NCI-H128 (cell line): ENCODE measurements around the gene LRRIQ1.

Source experiments
- DNase-seq: peaks from one replicate; lab custom pipeline; 2025; ENCODE audit not compliant: unreplicated experiment; lab: John Stamatoyannopoulos, UW

Gene LRRIQ1

DNA sequence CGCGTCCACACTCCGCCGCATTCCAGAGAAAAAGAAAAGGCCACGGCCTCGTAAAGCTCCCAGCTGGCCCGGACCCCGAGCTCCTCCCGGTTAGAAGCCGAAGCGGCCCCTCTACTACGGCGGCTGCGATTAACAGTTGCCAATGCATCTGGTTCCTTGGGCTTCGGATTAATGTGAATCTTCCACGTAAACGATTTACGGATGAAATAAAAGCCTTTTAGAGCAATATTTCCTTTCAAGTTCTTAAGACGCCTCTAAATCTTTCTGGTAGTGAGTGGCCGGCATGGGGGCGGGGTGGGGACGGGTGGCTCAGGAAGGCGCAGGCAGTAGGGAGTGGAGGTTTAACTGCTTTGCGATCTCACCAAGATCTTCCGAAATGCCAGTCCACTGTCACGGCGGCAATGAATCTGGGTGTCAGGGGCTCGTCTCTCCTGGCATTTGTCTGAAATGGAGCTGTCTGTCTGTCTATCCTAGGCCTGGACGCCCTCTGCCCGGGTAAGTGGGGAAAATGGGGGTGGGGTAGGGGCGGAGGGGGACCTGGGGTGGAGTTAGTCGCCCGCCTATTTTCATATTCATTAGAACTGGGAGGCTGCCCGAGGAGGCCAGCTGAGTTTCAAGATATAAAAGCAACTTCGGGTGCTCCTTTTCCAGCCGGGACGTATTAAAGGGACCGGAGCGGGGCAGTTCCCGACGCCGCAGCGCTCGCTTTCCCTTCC lies 243.5 kb downstream of the LRRIQ1 start:
- DNase-seq = no peak

DNA sequence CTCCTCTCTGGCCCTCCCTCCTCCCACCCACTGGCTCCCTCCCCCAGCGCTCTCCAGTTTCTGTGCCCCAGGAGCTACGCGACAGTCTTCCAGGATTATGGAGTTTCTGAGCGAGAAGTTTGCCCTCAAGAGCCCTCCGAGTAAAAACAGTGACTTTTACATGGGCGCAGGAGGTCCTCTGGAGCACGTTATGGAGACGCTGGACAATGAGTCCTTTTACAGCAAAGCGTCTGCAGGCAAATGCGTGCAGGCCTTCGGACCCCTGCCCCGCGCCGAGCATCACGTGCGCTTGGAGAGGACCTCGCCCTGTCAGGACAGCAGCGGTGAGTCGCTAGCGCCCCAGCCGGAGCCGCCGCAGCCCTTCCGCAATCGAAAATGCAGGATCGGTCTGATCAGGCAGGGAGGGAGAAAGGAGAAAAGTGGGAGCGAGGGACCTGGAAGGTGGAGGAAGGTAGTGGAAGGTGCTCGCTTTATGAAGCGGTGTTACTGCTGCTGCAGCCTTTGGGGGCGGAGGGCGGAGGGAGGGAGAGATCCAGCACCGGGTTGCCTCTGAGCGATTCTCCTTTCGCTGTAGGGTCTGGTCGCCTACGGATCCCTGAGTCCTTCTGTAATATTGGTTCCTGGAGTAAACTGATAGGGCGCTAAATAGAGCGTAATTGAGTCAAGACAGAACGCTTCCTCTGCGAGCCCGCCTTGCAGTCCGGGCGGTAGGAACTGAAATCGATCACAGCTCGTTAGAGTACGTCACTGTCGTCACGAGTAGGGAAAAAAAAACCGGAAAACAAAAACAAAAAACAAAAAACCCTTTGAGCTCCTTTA lies 244.2 kb downstream of the LRRIQ1 start, which contains the start of gene ALX1:
ALX1 (plus strand) TSS at position 56 of the 819 bp plus-strand sequence; CDS start at position 98, 42 bp downstream.
- DNase-seq = no peak

DNA sequence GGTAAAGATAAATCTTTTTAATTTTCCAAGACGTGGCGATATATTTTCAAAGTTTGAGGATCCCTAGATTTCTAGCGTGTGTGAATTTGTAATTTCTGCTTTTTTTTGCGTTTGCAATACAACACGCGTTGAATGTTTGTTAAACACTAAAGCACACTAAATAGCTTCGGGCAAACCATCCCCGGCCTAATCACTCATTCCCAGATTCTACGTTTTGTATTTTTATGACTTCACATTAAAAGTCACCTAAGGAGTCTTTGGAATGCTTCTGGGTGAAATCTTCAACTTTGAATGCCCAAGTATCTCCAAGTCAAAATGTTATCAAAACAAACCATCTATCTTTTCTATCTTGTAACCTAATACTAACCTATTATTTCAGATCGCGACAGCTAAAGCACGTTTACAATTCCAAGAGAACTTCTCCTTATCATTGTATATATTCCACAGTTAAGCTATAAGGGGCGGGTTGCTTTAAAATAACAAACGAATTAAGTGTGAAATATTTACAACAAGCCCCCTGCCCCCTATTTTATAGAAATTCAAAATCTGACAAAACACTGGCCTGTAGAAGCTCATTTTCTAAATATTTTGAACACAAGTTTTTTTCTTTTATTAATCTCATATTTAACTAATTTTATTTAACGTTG lies 245.0 kb downstream of the LRRIQ1 start:
- DNase-seq = no peak

DNA sequence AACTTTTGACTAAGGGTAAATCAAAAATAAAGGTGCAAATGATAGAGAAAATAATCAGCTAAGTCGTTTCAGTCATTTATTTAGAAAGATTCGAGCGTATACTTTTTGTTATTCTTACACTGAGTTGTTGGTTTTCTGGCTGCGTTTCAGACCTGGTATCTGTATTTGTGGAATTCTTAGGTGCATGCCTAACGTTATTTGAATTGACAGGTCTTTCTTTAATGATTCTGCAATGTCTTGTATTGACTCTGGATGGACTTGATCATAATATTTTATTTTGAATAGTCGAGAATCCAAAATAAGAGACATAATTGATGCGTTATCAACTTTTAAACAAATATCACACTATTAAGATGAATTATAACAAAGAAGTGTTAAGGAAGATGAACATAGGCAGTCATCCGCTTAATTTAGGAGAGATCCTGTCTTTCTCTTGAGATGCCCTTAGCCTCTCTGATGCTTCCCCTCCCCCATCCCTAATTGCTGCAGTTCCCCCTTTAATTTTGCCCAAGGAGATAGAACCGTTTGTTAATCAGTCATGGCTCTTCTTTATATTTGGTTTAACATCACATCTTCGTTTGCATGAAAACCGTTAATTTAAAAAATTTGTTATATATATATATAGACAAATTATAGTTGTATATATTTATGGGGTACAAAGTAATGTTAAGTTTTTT lies 245.6 kb downstream of the LRRIQ1 start:
- no peak for DNase-seq

DNA sequence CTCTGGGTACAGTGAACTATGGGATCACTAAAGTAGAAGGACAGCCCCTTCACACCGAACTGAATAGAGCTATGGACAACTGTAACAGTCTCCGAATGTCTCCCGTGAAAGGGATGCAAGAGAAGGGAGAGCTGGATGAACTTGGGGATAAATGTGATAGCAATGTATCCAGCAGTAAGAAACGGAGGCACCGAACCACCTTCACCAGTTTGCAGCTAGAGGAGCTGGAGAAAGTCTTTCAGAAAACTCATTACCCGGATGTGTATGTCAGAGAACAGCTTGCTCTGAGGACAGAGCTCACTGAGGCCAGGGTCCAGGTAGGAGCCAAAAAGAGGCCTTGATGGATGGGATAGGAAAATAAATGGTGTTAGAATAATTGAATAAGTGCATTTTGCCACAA lies 247.4 kb downstream of the LRRIQ1 start:
- DNase-seq = no peak
